ENCODE results near the gene GPHA2. TPM values are rescaled to one million over a fixed set of nuclear protein-coding genes. Genes with fewer than 3 reads are reported as not detected.
"Not testable (repeated sequence)": the region's sequence is repeated elsewhere in the genome, so short reads cannot be mapped to it uniquely, and the experiment has no call there.

GPHA2 gene
- under 1 TPM in 2 of 4 donors, not detected in 2; 0.13 to 0.19 TPM for polyA plus RNA-seq
- long read RNA-seq, donor 1: 0 reads
- long read RNA-seq, donor 2: 0 reads
- long read RNA-seq, donor 3: 0 reads
- long read RNA-seq, donor 4: 0 reads
- long read RNA-seq, donor 5: 0 reads
- long read RNA-seq, donor 6: 0 reads
- long read RNA-seq, donor 7: 0 reads
- long read RNA-seq, donor 8: 0 reads
- long read RNA-seq, donor 9: 0 reads
- long read RNA-seq, donor 10, partial matches to known transcripts: 0 of 1 reads
- long read RNA-seq, donor 10, other reads (novel, unspliced or antisense): 0 of 1 reads

DNA sequence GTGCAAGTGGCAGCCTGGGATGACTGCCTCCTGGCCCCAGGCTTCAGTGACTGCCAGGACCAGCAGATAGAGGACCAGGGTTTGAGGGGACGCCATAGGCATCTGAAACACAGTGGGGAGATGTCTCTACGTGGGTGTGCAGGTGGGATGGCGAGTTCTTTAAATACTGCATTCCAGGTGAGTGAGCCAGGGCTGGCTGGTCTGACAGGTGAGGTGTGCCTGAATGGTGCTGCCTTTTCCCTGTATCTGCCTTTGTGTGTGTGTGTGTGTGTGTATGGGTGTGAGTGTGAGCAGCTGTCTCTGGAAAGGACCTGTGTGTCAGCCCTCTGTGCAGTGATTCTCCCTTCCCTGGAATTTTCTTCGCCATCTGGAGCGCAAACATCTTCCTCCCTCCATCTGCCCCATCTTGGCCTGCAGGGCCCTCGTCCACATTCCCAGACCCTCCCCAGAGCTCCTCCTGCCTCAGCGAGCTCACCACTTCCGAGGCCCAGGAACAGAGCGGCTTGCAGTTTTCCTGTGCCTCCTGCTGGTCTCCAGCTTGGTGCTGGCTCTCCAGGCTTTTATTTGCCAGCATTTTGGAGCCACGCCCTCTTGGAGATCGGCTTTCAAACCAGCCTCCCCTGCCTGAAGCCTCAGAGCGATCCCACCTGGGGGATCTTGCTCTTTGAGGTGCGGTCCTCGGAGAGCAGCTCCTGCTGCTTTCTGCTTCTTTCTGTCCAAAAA lies at the start of gene GPHA2:
TSS of gene GPHA2 (minus strand) at position 535 of the 723 bp plus-strand sequence. CDS start at position 102, 433 bp downstream.
- WGBS, 3 donors: 61 to 68% (median 66%) methylated on average over 14 of the region's 14 CpGs
- H3K36me3 ChIP-seq (ENCODE audit: control insufficient read depth in 3 of 3, insufficient read depth in 2 of 3, low read depth in 1 of 3, low read length in 3 of 3): peaks cover 9 to 34% (median 11%) of the 10 kb centered on the region in 3 donors
- no peak for FAIRE-seq
- DNase-seq: peak in 1 of 2 donors; percentile 15
- H3K9me3 ChIP-seq (ENCODE audit: control insufficient read depth in 2 of 2, insufficient read depth in 1 of 2, low read depth in 1 of 2, low read length in 1 of 2): no peaks in the 10 kb centered on the region
- peaks cover 0 to 17% (median 0%) of the 10 kb centered on the region in 3 donors for H3K4me1 ChIP-seq (ENCODE audit: control insufficient read depth in 3 of 3, insufficient read depth in 2 of 3, low read depth in 1 of 3, low read length in 2 of 3)
- H3K4me3 ChIP-seq (ENCODE audit: low read depth in 1 of 3, low read length in 3 of 3): no peak within 1 kb of the TSS
- H3K27ac ChIP-seq (ENCODE audit: low read depth in 1 of 3, low read length in 2 of 3): no peak within 1 kb of the TSS
- peaks cover 0 to 2% (median 0%) of the 10 kb centered on the region in 3 donors for H3K27me3 ChIP-seq (ENCODE audit: control insufficient read depth in 3 of 3, insufficient read depth in 3 of 3, low read length in 3 of 3)

DNA sequence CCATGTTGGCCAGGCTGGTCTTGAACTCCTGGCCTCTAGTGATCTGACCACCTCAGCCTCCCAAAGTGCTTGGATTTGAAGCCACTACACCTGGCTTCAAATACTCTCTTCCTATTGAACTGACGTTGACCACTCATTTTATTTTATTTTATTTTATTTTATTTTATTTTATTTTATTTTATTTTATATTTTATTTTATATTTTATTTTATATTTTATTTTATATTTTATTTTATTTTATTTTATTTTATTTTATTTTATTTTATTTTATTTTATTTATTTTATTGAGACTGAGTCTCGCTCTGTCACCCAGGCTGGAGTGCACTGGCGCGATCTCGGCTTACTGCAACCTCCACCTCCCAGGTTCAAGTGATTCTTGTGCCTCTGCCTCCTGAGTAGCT lies 47.6 kb upstream of the GPHA2 start:
- H3K9me3 ChIP-seq (ENCODE audit: control insufficient read depth in 2 of 2, insufficient read depth in 1 of 2, low read depth in 1 of 2, low read length in 1 of 2); H3K27ac ChIP-seq (ENCODE audit: low read depth in 1 of 3, low read length in 2 of 3); H3K27me3 ChIP-seq (ENCODE audit: control insufficient read depth in 3 of 3, insufficient read depth in 3 of 3, low read length in 3 of 3); H3K4me1 ChIP-seq (ENCODE audit: control insufficient read depth in 3 of 3, insufficient read depth in 2 of 3, low read depth in 1 of 3, low read length in 2 of 3); FAIRE-seq; H3K4me3 ChIP-seq (ENCODE audit: low read depth in 1 of 3, low read length in 3 of 3); DNase-seq; H3K36me3 ChIP-seq (ENCODE audit: control insufficient read depth in 3 of 3, insufficient read depth in 2 of 3, low read depth in 1 of 3, low read length in 3 of 3): not testable (repeated sequence)
- 75 to 92% (median 82%) methylated on average over 4 to 5 of the region's 5 CpGs for WGBS, 3 donors

DNA sequence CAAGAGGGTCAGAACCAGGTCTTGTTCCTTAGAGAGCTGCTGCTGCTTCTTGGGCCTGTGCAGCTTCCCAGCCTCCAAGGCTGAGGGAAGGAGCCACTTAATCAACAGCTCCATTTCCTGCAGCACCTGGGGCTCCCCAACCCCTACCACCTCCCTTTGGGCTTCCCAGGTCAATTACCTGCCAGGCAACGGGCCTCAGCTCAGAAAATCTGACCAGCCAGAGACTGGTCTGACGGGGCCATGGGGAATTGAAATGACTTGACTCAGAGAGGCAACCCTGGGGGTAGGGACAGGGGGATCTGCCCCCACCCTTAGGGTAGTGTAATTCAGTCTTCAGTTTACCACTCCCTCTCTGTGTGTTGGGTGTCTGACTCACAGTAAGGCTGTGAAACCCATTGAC lies 41.0 kb upstream of the GPHA2 start:
- peaks cover 0 to 6% (median 0%) of the 10 kb centered on the region in 3 donors for H3K4me1 ChIP-seq (ENCODE audit: control insufficient read depth in 3 of 3, insufficient read depth in 2 of 3, low read depth in 1 of 3, low read length in 2 of 3)
- no peak overlapping the region for H3K27ac ChIP-seq (ENCODE audit: low read depth in 1 of 3, low read length in 2 of 3)
- peaks cover 0 to 8% (median 0%) of the 10 kb centered on the region in 3 donors for H3K27me3 ChIP-seq (ENCODE audit: control insufficient read depth in 3 of 3, insufficient read depth in 3 of 3, low read length in 3 of 3)
- DNase-seq (no peak), FAIRE-seq (no peak)
- no peaks in the 10 kb centered on the region for H3K9me3 ChIP-seq (ENCODE audit: control insufficient read depth in 2 of 2, insufficient read depth in 1 of 2, low read depth in 1 of 2, low read length in 1 of 2)
- no peak overlapping the region for H3K4me3 ChIP-seq (ENCODE audit: low read depth in 1 of 3, low read length in 3 of 3)
- 58 to 63% (median 60%) methylated on average over 2 of the region's 2 CpGs for WGBS, 3 donors
- no peaks in the 10 kb centered on the region for H3K36me3 ChIP-seq (ENCODE audit: control insufficient read depth in 3 of 3, insufficient read depth in 2 of 3, low read depth in 1 of 3, low read length in 3 of 3)

- no peaks in the 10 kb centered on the region for H3K36me3 ChIP-seq (ENCODE audit: control insufficient read depth in 3 of 3, insufficient read depth in 2 of 3, low read depth in 1 of 3, low read length in 3 of 3)
- WGBS, 3 donors: 72 to 83% (median 78%) methylated on average over 5 of the region's 5 CpGs
- no peak overlapping the region for H3K27ac ChIP-seq (ENCODE audit: low read depth in 1 of 3, low read length in 2 of 3)
- FAIRE-seq (no peak), DNase-seq (no peak)
- H3K27me3 ChIP-seq (ENCODE audit: control insufficient read depth in 3 of 3, insufficient read depth in 3 of 3, low read length in 3 of 3): peaks cover 0 to 9% (median 0%) of the 10 kb centered on the region in 3 donors
- H3K9me3 ChIP-seq (ENCODE audit: control insufficient read depth in 2 of 2, insufficient read depth in 1 of 2, low read depth in 1 of 2, low read length in 1 of 2): no peaks in the 10 kb centered on the region
- H3K4me1 ChIP-seq (ENCODE audit: control insufficient read depth in 3 of 3, insufficient read depth in 2 of 3, low read depth in 1 of 3, low read length in 2 of 3): peaks cover 2 to 13% (median 3%) of the 10 kb centered on the region in 3 donors
- no peak overlapping the region for H3K4me3 ChIP-seq (ENCODE audit: low read depth in 1 of 3, low read length in 3 of 3)
These were observed 38.4 kb upstream of the GPHA2 start for GRCh38 chr11:64974124-64974523.

GRCh38 chr11:64971421-64972233 lies 35.9 kb upstream of the GPHA2 start, which contains the start of gene MAJIN:
Gene MAJIN, minus strand, starts transcription at chr11:64972108. Its CDS starts 12,703 bp downstream, at chr11:64959405.
- no peak for FAIRE-seq
- no peaks in the 10 kb centered on the region for H3K36me3 ChIP-seq (ENCODE audit: control insufficient read depth in 3 of 3, insufficient read depth in 2 of 3, low read depth in 1 of 3, low read length in 3 of 3)
- H3K4me1 ChIP-seq (ENCODE audit: control insufficient read depth in 3 of 3, insufficient read depth in 2 of 3, low read depth in 1 of 3, low read length in 2 of 3): peaks cover 2 to 13% (median 3%) of the 10 kb centered on the region in 3 donors
- H3K9me3 ChIP-seq (ENCODE audit: control insufficient read depth in 2 of 2, insufficient read depth in 1 of 2, low read depth in 1 of 2, low read length in 1 of 2): no peaks in the 10 kb centered on the region
- H3K4me3 ChIP-seq (ENCODE audit: low read depth in 1 of 3, low read length in 3 of 3): peak within 1 kb of the TSS in 2 of 3 donors; percentile 32 to 38
- H3K27ac ChIP-seq (ENCODE audit: low read depth in 1 of 3, low read length in 2 of 3): peak within 1 kb of the TSS in 1 of 3 donors; percentile 72
- WGBS, 3 donors: 21 to 27% (median 24%) methylated on average over 65 to 69 of the region's 69 CpGs
- peak; percentile 86 to 94 for DNase-seq
- H3K27me3 ChIP-seq (ENCODE audit: control insufficient read depth in 3 of 3, insufficient read depth in 3 of 3, low read length in 3 of 3): peaks cover 0 to 9% (median 0%) of the 10 kb centered on the region in 3 donors

DNA sequence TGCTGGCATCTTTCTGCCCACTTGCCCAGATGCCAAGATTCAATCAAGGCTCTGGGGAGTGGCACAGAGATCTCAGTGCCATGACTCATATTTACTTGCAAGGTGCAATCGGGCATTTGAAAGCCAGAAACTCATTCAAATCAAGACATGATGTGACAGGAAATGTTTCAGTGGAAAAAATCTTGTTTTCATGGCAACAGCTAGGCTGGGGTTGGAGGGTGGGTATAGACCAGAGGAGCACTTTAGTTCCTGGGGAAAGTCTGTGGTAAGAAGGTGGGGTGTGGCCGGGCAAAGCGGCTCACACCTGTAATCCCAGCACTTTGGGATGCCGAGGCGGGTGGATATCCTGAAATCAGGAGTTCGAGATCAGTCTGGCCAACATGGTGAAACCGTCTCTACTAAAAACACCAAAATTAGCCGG lies 35.0 kb upstream of the GPHA2 start:
- DNase-seq (peak in 1 of 2 donors; percentile 74), FAIRE-seq (no peak)
- H3K9me3 ChIP-seq (ENCODE audit: control insufficient read depth in 2 of 2, insufficient read depth in 1 of 2, low read depth in 1 of 2, low read length in 1 of 2): no peaks in the 10 kb centered on the region
- peaks cover 2 to 13% (median 3%) of the 10 kb centered on the region in 3 donors for H3K4me1 ChIP-seq (ENCODE audit: control insufficient read depth in 3 of 3, insufficient read depth in 2 of 3, low read depth in 1 of 3, low read length in 2 of 3)
- no peak overlapping the region for H3K4me3 ChIP-seq (ENCODE audit: low read depth in 1 of 3, low read length in 3 of 3)
- peaks cover 0 to 9% (median 0%) of the 10 kb centered on the region in 3 donors for H3K27me3 ChIP-seq (ENCODE audit: control insufficient read depth in 3 of 3, insufficient read depth in 3 of 3, low read length in 3 of 3)
- WGBS, 3 donors: 28 to 71% (median 36%) methylated on average over 8 of the region's 8 CpGs
- H3K36me3 ChIP-seq (ENCODE audit: control insufficient read depth in 3 of 3, insufficient read depth in 2 of 3, low read depth in 1 of 3, low read length in 3 of 3): no peaks in the 10 kb centered on the region
- H3K27ac ChIP-seq (ENCODE audit: low read depth in 1 of 3, low read length in 2 of 3): peak overlapping the region in 1 of 3 donors; percentile 72

DNA sequence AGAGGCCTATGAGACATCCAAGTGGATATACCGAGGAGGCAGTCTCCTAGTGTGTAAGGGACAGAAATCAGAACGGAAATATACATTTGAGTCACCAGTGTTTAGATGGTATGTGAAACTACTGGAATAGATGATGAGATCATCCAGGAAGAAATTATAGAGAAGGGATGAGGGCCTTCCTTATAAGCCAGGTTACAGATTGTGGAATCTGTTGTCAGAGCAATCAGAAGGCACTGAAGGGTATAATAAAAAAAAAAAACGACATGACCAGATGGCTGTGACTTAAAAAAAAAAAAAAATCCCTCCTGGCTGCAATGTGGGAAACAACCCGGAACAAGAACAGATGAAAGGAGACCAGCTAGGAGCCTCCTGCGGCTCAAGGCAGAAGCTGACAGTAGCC lies 33.5 kb upstream of the GPHA2 start:
- peak; percentile 58 to 61 for DNase-seq
- Histone ChIP-seq H3K9me3 (ENCODE audit: control insufficient read depth in 2 of 2, insufficient read depth in 1 of 2, low read depth in 1 of 2, low read length in 1 of 2) (no peaks in the 10 kb centered on the region), H3K4me3 (ENCODE audit: low read depth in 1 of 3, low read length in 3 of 3) (no peak overlapping the region), H3K27ac (ENCODE audit: low read depth in 1 of 3, low read length in 2 of 3) (peak overlapping the region in 2 of 3 donors; percentile 36 to 46), H3K4me1 (ENCODE audit: control insufficient read depth in 3 of 3, insufficient read depth in 2 of 3, low read depth in 1 of 3, low read length in 2 of 3) (peaks cover 2 to 13% (median 3%) of the 10 kb centered on the region in 3 donors), H3K27me3 (ENCODE audit: control insufficient read depth in 3 of 3, insufficient read depth in 3 of 3, low read length in 3 of 3) (peaks cover 0 to 9% (median 0%) of the 10 kb centered on the region in 3 donors), H3K36me3 (ENCODE audit: control insufficient read depth in 3 of 3, insufficient read depth in 2 of 3, low read depth in 1 of 3, low read length in 3 of 3) (no peaks in the 10 kb centered on the region)
- WGBS, 3 donors: 21 to 35% (median 25%) methylated on average over 5 of the region's 5 CpGs
- no peak for FAIRE-seq

GRCh38 chr11:64967375-64967774 lies 31.7 kb upstream of the GPHA2 start:
- H3K4me3 ChIP-seq (ENCODE audit: low read depth in 1 of 3, low read length in 3 of 3): no peak overlapping the region
- peaks cover 2 to 13% (median 3%) of the 10 kb centered on the region in 3 donors for H3K4me1 ChIP-seq (ENCODE audit: control insufficient read depth in 3 of 3, insufficient read depth in 2 of 3, low read depth in 1 of 3, low read length in 2 of 3)
- FAIRE-seq (no peak), DNase-seq (no peak)
- peaks cover 0 to 6% (median 0%) of the 10 kb centered on the region in 3 donors for H3K27me3 ChIP-seq (ENCODE audit: control insufficient read depth in 3 of 3, insufficient read depth in 3 of 3, low read length in 3 of 3)
- no peak overlapping the region for H3K27ac ChIP-seq (ENCODE audit: low read depth in 1 of 3, low read length in 2 of 3)
- WGBS, 3 donors: 83 to 96% (median 87%) methylated on average over 3 of the region's 3 CpGs
- H3K36me3 ChIP-seq (ENCODE audit: control insufficient read depth in 3 of 3, insufficient read depth in 2 of 3, low read depth in 1 of 3, low read length in 3 of 3): no peaks in the 10 kb centered on the region
- no peaks in the 10 kb centered on the region for H3K9me3 ChIP-seq (ENCODE audit: control insufficient read depth in 2 of 2, insufficient read depth in 1 of 2, low read depth in 1 of 2, low read length in 1 of 2)

Data from small intestine (tissue), 16 donors.